ENCODE measurements around the gene INAFM2.

GRCh38 chr15:40277471-40277870 lies 46.0 kb upstream of the INAFM2 start:
- no peak for TF ChIP-seq SUZ12 (IDR thresholded peaks at IDR 0.05)
- no peak for TF ChIP-seq ARNT (IDR thresholded peaks at IDR 0.05)
- TF ChIP-seq SP1 (IDR thresholded peaks at IDR 0.05), result no peak
- no peak for TF ChIP-seq BHLHE40 (IDR thresholded peaks at IDR 0.05; ENCODE audit: borderline replicate concordance)
- TF ChIP-seq FOXK2 (IDR thresholded peaks at IDR 0.05), result no peak
- no peak for TF ChIP-seq TARDBP (IDR thresholded peaks at IDR 0.05)
- TF ChIP-seq CTBP1 (IDR thresholded peaks at IDR 0.05; ENCODE audit: borderline replicate concordance), result no peak

Measured in HEK293T (cell line).